Skin epidermis (tissue), 12 donors: ENCODE data around the gene DNAH14.
"Not testable (repeated sequence)": the region's sequence is repeated elsewhere in the genome, so short reads cannot be mapped to it uniquely, and the experiment has no call there.

Experiments used
- H3K27ac ChIP-seq, 21 experiments: fragments of 200-600 bp; sonication (generic) in 11 of 21; one replicate each; pipeline ENCODE4 v1.5.0; 2020; ENCODE audit warnings: mild to moderate bottlenecking in 3 of 21, inconsistent platforms in 2 of 21, moderate library complexity in 2 of 21
- H3K4me3 ChIP-seq, 7 experiments: fragments of 200-600 bp; sonication (generic) in 2 of 7; one replicate each; pipeline ENCODE4 v1.5.0; 2020; ENCODE audit warnings: inconsistent platforms in 2 of 7, mild to moderate bottlenecking in 2 of 7, moderate library complexity in 1 of 7

Gene DNAH14

DNA sequence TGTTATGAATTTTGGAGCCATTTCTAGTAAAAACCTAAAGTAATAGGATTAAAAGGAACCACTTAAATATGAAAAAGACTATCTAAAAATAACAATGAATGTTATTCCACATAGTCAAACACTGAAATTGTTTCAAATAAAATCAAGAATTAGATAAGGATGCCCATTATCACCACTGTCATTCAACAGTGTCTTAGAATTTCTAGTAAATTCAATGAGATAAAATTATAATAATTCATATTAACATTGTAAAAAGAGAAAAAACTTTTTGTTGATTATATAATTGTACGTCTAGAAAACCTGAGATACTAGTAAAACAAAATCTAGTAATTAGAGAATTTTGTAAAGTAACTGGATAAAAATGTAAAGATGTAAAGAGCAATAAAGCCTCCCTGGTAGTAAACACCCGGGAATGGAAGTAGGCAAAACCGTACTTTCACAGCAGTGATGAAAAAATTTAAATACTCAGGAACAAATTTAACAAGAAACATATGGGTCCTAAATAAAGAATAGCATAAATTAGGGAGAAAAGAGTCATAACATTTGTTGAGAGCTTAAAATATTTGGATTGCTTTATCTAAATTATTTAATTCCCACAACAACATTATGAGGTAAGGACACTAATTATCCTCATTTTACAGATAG lies 442.0 kb downstream of the DNAH14 start:
- no peak overlapping the region for H3K4me3 ChIP-seq
- no peak overlapping the region for H3K27ac ChIP-seq

DNA sequence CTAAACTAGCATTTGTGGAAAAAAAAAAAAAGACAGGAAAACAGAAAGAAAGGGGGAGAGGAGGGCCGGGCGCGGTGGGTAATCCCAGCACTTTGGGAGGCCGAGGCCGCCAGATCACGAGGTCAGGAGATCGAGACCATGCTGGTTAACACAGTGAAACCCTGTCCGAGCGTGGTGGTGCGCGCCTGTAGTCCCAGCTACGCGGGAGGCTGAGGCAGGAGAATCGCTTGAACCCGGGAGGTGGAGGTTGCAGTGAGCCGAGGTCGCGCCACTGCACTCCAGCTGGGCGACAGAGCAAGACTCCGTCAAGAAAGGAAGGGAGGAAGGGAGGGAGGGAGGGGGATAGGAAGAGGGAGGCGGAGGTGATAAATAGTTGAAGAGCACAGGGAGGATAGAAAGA lies 443.7 kb downstream of the DNAH14 start:
- H3K4me3 ChIP-seq, result no peak overlapping the region

DNA sequence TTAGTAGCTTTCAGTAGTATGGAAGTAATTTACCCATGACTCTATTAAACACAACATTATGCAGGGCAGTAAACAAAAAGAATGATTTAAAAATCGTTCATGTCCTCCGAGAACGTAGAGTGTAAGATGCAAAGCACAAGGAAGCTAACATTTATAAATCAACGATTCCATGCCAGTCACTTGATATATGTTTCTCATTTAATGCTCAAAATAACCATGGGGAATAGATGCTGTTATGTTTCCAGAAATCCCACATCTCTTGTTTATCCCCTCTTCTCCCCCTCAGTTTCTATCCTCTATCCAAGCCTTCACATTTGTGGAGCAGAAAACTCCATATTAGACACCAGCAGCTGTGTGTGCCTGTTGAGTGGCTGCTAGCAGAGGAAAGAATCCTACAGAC lies 445.5 kb downstream of the DNAH14 start:
- H3K4me3 ChIP-seq, result no peak overlapping the region
- no peak overlapping the region for H3K27ac ChIP-seq

More for the DNA sequence above, 443.7 kb downstream of the DNAH14 start:
- no peak overlapping the region for H3K27ac ChIP-seq

DNA sequence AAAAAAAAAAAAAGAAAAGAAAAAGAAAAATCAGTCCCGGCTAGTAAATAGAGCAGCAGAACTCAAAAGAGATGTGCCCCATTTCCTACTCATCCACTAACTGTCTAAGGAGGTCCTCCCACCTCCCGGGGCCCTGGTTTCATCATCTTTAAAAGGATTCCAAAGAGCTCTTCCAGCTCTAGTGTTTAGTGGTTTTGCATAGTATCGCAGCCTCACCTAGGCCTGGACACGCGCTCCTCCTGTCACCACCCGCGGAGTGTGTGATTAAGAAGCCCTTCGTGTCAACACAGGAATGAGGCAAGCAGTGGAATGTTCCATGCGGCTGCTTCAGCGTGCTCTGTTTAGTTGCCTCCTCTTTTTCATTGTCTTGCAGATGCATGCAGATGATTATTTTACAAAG lies 449.4 kb downstream of the DNAH14 start:
- Histone ChIP-seq H3K27ac (no peak overlapping the region), H3K4me3 (no peak overlapping the region)

DNA sequence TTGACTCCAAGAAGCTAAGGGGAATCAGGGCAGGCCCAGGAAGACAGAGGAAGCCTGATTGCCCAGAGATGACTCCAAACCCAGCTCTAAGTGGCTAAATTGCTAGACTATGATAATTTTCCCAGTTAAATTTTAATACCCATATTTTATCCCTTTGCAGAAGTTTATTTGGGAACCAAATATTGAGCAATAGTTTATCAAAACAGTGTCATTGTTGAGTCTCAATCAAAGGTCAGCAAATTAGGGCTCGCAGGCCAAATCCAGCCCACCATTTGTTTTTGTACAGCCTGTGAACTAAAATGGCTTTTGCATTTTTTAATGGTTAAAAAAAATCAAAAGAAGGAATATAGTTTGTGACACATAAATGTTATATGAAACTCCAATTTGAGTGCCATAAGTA lies 451.2 kb downstream of the DNAH14 start:
- Histone ChIP-seq H3K27ac (no peak overlapping the region), H3K4me3 (no peak overlapping the region)

DNA sequence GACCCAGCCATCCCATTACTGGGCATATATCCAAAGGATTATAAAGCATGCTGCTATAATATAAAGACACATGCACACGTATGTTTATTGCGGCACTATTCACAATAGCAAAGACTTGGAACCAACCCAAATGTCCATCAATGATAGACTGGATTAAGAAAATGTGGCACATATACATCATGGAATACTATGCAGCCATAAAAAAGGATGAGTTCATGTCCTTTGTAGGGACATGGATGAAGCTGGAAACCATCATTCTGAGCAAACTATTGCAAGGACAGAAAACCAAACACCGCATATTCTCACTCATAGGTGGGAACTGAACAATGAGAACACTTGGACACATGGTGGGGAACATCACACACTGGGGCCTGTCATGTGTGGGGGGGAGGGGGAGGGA lies 457.4 kb downstream of the DNAH14 start:
- not testable (repeated sequence) for H3K27ac ChIP-seq, H3K4me3 ChIP-seq

DNA sequence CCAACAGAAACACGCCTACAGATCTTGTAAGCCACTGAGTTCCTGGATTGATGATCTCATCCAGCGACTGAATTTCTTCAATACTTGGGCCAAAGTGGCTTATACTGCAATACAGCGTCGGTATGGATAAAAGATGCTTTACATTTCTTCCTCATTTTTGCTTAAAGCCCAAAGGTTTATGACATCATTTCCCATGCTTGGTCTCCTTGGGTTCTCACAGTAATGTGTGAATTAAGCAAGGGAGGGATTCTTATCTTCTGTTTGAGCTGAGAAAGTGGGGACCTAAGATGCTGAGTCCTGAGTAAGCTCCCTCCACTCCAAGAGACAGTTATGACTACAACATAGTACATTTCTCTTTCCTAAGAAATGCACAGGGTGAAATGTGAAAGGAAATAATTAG lies 458.9 kb downstream of the DNAH14 start:
- no peak overlapping the region for H3K27ac ChIP-seq
- H3K4me3 ChIP-seq, result no peak overlapping the region

DNA sequence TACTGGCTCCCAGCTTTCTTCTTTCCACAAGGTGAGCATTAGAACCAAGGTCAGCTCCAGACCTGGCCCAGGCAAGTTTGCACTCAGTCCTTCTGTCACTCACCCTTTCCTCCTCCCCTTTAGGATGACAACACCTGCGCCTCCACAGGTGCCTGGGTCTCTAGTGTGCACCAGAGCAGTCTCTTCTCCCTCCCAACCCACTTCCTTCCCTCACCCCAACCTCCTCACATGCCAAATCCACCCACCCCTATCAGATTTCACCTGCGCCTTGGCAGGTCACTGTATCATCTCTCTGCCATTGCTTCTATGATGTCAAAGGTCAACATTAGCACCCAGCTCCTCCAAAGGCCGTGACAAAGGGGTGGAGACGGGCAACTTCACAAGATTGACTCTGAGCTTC lies 460.4 kb downstream of the DNAH14 start:
- no peak overlapping the region for H3K27ac ChIP-seq
- H3K4me3 ChIP-seq, result no peak overlapping the region

DNA sequence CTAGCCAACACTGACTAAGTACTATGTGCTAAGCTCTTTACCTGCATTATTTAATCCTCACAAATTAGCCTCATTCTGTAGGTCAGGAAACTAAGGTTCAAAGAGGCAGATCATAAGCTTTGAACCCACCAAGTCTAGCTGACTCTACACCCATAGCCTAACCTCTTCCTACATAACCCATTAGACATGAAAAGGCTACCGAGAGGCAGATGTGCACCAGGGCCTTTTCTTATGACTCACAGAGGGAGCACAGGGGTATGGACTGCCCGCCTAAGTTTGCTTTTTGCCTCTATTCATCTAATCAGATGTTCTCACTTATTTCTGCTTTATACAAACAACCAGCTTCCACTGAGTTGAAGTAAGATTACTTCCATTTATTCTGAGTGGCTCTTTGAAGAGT lies 466.9 kb downstream of the DNAH14 start:
- H3K27ac ChIP-seq, result no peak overlapping the region
- H3K4me3 ChIP-seq, result no peak overlapping the region

DNA sequence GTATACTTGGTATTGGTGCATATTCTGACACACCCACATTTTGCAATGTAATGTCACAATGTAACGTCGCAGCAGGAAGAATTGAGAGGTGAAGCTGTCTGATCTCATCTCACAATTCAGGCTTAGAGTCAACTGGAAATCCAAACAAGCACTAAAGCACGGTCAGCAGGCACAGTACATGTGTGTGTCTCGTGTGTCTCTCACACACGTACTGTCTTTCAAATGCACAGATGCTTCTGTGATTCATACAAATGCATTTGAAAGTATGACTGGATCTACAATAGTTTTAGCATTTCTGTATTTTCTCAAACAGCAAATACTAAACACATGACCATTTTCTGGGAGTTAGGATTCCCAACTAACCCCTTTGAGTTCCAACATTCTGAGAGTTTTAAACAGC lies 471.5 kb downstream of the DNAH14 start:
- Histone ChIP-seq H3K4me3 (no peak overlapping the region), H3K27ac (no peak overlapping the region)

DNA sequence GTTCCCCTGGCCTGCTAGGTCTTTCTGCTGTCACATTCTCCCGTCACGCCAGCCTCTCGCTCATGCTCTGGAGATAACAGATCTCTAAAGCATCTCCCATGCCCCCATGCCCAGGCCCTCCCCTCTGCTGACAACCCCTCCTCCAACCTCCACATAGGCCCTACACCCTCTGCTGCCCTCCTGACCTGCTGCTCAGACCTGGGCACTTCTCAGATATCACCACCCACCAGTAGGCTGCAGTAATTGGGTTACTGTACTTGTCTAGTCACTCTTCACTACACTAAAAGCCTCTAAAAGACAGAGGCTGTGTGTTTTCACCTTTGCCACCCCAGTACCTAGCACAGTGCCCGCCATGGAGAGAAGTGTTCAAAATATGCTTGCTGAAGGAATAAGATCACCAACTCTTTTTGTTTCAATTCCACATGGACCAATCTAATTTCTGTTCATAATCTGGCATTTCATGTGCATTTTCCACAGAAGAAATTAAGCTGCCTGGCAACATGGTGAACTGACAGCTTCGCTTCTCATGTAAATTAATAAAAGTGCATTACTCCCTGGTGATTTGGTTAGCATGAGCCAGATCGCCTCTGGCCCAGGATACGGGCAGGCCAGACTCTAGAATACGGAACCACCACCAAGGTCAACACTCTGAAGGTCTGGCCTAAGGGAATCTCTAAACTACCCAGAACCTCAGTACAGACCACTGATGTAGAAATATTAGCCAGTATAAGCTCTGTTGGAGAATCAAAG lies 477.7 kb downstream of the DNAH14 start:
- no peak overlapping the region for H3K27ac ChIP-seq
- H3K4me3 ChIP-seq, result no peak overlapping the region

DNA sequence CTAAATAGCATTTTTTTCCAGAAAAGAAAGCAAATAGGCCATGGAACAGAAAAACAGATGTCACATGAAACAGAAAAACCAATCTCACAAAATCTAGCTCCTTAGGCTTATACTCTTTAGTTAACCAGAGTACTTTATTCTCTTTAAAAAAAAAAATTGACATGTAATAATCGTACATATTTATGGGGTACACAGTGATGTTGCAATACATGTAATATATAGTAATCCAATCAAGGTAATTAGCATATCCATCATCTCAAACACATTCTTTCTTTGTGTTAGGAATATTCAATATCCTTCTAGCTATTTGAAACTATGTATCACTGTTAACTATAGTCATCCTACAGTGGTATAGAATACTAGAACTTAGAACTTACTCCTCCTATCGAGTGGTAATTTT lies 478.3 kb downstream of the DNAH14 start:
- H3K4me3 ChIP-seq, result no peak overlapping the region
- no peak overlapping the region for H3K27ac ChIP-seq

DNA sequence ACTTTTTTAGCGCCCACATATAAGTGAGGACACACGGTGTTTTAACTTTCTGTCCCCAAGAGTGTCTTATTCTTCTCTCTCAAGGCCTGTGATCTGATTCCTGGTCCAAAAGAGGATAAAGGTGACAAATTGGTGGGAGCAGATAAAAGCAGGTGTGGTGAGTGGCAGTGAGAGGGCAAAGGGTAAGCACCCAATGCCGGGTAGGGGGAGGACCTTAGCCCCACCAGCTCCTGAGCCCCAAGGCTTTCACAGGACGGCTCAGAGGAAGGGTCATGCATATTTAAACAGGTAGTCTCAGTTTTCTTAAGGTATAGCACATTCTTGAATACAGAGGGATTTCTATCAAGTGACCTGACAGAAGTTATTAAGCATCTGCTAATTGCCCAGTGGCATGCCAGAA lies 478.8 kb downstream of the DNAH14 start:
- Histone ChIP-seq H3K27ac (no peak overlapping the region), H3K4me3 (no peak overlapping the region)

DNA sequence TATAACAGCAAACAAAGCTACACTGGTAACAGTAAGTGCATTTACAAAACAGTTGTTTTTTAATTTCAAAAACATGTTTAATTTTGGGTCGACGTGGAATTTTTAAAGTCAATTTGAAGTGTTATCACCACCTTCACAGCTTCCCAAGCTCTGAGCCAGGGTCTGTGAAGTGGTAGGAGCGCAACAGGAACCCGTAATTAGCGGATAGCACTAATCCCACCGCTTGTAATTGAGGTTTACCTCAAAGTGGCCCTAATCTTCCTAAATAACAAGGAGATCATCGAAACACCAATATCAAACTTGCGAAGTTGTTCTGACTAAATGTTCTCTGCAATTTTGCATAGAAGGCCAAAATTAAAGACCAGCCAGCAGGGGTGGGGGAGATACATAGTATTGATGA lies 479.6 kb downstream of the DNAH14 start:
- Histone ChIP-seq H3K4me3 (no peak overlapping the region), H3K27ac (no peak overlapping the region)

DNA sequence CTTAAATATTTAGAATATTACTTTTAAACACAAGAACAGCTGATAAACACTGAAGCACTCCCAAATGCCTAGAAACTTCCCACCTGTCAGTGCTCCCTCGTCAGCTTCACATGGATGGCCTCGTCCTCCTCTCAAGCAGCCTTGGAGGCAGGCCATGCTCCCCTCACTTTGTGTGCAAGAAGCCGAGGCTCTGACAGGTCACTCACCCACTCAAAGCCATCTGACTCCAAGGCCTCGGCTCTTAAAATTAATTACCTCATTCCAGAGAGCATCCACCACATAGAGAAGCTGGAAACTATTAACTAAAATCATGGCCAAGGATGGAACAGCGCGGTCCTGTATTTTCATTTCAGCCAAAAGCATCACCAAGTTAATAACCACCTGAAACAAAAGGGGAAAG lies 480.6 kb downstream of the DNAH14 start:
- Histone ChIP-seq H3K27ac (no peak overlapping the region), H3K4me3 (no peak overlapping the region)

DNA sequence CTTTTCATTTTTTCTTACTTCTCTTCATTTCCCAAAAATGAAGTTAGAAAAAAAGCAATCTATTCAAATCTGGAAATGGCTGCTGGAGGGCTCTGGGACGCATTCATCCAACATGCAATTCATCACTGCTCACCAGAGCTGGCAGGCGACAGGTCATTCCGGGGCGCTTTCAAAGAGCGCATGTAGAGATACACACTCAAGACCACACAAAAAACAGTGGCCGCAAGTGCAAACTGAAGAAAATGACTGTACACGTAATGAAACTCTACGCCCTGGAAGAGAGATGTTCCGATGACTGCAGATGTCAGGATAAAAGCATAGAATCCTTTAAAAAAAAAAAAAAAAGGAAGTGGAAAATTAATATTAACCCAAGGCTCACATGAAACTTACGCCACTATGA lies 482.8 kb downstream of the DNAH14 start:
- no peak overlapping the region for H3K27ac ChIP-seq
- no peak overlapping the region for H3K4me3 ChIP-seq

DNA sequence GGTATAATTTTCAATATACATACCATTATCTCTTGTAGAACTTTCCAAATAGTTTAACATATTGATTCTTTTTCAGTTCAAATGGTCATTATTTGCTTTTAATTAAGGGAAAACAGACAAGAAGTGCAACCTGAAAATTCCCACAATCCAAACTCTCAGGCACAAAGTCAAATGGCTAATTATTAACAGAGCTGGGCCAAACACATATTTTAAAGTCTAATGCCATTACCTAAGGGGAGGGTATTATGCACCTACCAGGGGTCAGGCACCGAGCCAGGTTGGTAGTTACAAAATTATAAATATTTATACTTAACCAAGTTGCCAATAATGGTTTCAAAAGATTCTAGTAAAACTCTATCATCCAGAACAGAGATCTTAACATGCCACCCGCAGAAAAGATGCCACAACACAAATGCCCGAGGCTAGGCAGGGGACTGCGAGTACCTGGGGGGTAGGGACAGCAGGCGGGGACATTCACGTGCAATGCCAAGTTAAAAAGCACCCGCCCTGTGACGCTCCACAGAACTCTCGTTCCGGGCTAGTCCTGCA lies 483.4 kb downstream of the DNAH14 start:
- Histone ChIP-seq H3K4me3 (no peak overlapping the region), H3K27ac (no peak overlapping the region)

DNA sequence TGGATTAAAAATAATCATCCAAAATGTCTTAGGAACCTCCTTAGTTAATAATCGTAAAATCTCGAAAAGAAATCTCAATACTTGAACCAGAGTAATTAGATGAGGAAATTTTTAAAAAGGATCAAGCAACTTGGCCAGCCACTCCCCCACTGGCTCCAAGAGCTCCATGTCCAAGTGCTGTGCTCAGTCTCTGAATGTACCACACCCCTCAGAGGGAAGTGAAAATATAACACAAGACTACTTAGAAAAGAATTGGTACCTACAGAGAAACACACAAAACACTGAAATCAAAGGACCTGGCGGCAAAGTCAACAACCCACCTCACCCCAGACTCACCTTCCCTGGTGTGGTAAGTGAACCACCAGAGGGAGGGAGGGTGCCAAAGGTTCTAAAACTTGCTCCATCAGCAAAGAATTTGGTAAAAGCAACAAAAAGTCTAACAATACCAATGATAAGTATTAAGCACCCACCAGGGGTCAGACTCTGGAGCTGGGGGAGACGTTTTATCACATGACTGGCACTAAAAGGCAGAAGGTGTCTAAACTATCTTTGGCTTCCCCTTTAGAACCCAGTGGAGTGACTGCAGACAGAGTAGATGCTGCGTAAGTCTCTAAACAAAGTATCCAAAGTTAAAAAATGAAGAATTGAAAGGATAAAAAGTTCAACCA lies 484.4 kb downstream of the DNAH14 start:
- Histone ChIP-seq H3K27ac (no peak overlapping the region), H3K4me3 (no peak overlapping the region)

DNA sequence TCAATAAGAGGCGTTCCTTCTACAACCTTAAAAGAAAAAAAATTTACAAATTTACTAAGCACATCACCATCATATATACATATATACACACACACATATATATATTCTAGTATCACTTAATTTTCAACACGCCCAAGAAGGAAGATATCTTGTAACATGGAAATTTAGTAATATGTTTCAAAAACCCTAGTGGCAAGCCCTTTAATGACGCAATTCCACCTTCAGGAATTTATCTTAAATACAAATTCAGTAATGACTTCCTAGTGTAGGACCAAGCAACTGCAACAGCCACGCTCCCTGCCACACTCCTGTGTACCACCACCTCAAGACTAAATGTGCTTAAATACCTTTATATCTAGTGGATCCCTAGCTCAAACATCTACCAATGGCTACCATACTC lies 485.8 kb downstream of the DNAH14 start:
- Histone ChIP-seq H3K4me3 (no peak overlapping the region), H3K27ac (no peak overlapping the region)

DNA sequence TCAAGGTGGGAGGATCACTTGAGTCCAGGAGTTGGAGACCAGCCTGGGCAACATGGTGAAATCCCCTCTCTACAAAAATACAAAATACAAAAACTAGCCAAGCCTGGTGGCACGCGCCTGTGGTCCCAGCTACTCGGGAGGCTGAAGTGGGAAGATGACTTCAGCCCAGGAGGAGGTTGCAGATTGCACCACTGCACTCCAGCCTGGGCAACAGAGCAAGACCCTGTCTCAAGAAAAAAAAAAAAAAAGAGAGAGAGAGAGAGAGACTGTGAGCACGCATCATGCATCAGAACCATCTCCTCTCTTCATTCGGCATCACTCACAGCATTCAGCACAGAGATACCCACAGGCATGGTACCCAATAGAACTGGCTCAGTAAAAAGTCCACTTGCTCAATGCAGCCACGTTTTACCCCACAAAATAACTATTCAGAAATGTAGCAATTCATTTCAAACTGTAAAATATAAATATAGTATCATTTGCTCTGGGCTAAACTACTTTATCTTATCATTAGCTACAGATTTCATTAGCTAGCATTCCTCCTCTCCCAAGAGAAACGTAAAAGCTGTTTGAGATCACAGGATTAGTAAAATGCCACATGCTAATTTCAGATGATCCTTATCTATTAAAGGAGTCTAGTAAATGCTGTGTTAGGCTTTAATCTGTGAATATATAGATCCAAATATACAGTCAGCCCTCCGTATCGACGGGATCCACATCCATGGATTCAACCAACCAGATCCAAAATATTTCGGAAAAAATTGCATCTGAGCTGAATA lies 486.7 kb downstream of the DNAH14 start:
- no peak overlapping the region for H3K27ac ChIP-seq

More for the DNA sequence above, 486.7 kb downstream of the DNAH14 start:
- no peak overlapping the region for H3K4me3 ChIP-seq
